ENCODE measurements around the gene GLG1.
"Not testable (repeated sequence)": the region's sequence is repeated elsewhere in the genome, so short reads cannot be mapped to it uniquely, and the experiment has no call there.

The GLG1 gene

GRCh38 chr16:74468807-74469525, 137.9 kb downstream of the GLG1 start:
- no peak for DNase-seq

DNA sequence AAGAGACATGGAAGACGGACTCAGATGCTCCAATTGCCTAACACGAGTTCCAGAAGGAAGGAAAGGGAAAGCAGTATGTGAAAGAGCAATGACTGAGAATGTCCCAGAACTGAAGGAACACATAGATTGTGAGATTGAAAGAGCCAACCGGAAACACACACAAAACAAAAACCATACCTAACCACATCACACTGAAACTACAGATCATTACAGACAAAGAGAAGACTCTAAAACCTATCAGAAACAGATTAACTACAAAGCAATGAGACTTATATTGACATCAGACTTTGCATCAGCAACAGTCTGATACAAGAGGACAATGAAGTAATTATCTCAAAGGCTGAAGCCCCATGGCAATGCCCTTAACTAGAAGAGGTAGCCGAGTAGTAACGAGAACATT, 140.0 kb downstream of the GLG1 start:
- no peak for DNase-seq

GRCh38 chr16:74465851-74466685, 140.8 kb downstream of the GLG1 start:
- no peak for DNase-seq

- no peak for DNase-seq
Measured at GRCh38 chr16:74465281-74465680, 141.6 kb downstream of the GLG1 start.

DNA sequence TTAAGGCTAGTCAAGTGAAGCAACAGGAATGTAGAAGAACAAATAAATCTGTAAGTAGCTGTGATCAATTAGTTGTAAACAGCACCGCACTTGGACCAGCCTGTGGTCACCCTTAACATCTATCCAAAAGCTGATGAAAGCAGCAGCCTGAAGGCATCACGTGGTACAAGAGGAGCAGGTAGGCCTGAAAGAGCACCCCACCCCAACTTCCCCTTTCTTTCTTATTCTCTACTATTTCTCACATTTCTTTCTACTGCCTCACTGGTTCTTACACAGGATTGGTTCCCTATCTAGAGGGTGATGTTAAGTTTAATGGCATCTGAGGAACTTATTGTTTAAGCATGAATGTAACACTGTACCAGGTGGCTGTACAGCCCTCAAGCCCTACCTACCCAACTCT, 143.0 kb downstream of the GLG1 start:
- no peak for DNase-seq

DNA sequence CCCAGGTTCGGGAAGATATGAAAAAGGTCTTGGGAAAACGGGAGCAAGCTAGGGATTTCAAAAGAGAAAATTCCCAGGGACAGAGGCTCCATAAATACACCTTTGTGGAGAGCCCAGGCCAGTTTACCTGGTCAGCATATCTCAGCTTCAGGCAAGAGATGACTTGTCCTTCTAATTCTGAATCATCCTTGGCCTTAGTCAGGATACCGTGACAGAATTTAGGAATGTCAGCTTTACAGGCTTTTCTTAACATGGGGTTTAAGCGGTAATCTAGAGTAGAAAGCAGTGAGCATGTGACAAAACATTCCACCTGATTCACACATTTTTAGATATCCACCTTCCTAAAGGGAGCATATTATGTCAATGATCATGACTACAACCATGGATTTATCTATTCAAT, 144.6 kb downstream of the GLG1 start:
- DNase-seq, result peak; percentile 14

DNA sequence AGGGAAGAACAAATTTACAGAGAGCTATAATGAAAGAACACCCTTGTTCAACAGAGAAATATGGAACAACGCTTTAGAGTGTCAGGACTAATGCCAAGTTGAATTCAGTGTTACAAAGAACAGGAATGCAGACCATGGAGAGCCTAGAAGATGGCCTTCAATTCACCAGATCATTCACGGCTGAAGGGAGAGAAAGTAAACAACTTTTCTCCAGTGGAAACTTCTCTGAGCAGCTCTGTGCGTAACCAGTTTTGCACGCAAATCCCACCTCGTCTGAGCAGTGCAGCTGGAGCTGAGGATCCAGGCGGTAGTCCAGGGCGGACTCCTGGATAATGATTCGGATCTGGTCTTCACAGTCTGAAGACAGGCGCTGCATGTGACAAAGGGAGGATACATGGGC, 145.1 kb downstream of the GLG1 start:
- DNase-seq, result no peak

DNA sequence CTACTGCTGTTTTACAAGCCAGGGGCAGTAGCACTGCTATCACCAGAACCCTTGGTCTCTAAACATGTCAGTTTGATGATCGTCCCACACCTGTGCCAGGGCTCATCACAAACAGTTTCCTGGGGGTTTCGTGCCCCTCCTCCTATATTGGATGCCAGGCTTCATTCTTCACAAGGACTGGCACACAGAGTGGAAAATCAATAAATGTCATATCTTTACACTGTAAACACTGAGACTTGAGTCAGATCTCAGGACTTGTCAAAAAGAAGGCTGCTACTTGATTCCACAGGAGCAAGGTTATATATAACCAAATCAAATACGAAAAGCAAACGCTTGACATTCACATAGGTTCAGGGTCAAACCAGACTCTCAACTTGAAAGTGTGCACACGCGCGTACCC, 146.4 kb downstream of the GLG1 start:
- no peak for DNase-seq

- no peak for DNase-seq
Measured at GRCh38 chr16:74456290-74456625, 150.7 kb downstream of the GLG1 start.

- DNase-seq, result no peak
Measured at GRCh38 chr16:74455619-74456289, 151.2 kb downstream of the GLG1 start.

DNA sequence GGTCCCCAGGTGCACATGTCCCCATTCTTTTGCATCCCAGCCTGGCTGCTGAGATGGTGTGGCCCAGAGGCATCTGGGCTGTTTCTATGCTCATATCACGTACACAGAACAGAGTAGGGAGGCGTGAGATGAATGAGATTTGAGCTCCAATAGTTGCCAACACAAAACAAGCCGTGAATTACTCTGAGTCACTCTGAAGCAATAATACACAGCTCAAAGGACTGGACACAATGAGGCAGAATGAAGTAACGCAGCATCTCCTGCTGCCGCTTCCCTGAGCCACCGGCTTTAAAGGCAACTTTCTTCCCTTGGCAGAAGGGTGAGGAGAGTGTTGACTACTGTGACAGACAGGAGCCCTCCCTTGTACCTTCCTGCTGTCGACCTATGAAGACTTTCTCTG, 151.7 kb downstream of the GLG1 start:
- no peak for DNase-seq

GRCh38 chr16:74451951-74452758, 154.8 kb downstream of the GLG1 start:
- DNase-seq, result peak; percentile 56

- DNase-seq, result no peak
Measured at GRCh38 chr16:74450967-74451760, 155.8 kb downstream of the GLG1 start.

GRCh38 chr16:74450236-74450635, 156.7 kb downstream of the GLG1 start:
- DNase-seq, result no peak

GRCh38 chr16:74449470-74449869, 157.4 kb downstream of the GLG1 start:
- DNase-seq, result peak; percentile 23

- peak; percentile 72 for DNase-seq
Measured at GRCh38 chr16:74448990-74449389, 157.9 kb downstream of the GLG1 start.

DNA sequence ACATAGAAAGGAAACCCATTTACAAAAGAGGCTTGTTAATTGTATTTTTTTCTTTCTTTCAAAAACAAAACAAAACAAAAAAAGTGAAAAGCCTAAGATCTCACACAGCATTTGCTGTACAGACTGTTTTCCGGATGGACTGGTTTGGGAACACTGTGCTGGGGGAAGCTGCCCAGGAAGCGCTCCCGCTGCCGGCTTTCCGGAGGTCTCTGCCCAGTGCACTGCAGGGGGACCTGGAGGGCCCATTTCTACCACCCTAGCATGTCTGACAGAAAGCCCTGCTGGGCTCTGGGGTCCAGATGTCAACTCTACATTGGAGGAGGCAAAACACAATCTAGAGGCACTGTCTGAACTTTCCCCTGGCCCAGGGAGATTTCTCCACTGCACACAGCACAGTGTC, 159.3 kb downstream of the GLG1 start:
- no peak for DNase-seq

DNA sequence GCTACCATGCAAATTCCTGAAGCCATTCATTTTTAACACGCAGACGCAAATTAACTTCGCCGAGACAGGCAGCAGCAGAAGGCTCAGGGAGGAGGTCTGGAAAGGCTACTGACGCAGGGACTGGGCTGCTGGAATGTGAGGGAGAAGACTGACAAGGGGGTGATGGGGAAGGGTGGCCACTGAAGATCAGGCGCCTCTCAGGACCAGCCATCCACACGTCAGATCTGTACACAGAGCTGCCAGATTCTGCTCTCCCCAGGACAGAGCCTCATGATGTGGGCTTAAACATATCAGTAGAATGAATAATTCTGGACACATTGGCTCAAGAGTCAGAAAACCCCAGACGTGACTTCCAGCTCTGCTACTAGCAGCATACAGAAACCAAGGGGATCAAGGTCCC, 160.0 kb downstream of the GLG1 start:
- no peak for DNase-seq

DNA sequence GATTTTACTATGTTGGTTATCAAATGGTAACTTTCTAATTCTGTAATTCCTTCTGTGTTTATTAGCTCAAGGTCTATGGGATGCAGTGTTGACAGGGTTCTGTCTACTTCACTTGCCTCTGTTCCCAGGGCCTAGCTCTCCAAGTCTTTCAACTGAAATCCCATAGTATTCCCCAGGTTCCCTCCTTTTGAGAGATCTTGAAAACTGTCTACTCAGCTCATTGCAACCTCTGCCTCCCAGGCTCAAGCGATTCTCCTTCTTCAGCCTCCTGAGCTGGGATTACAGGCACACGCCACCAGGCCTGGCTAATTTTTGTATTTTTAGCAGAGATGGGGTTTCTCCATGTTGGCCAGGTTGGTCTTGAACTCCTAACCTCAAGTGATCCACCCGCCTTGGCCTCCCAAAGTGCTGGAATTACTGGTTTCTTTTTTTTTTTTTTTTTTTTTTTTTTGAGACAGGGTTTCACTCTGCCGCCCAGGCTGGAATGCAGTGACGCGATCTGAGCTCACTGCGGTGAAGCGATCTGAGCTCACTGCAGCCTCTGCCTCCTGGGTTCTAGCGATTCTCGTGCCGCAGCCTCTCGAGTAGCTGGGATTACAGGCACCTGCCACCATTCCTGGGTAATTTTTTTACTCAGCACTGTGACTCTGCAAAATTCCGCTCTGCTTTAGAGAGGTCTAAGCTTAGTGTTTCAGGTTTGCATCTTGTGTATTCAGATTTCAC, 163.1 kb downstream of the GLG1 start:
- DNase-seq, result not testable (repeated sequence)

- DNase-seq, result no peak
Measured at GRCh38 chr16:74439685-74440084, 167.2 kb downstream of the GLG1 start.

DNA sequence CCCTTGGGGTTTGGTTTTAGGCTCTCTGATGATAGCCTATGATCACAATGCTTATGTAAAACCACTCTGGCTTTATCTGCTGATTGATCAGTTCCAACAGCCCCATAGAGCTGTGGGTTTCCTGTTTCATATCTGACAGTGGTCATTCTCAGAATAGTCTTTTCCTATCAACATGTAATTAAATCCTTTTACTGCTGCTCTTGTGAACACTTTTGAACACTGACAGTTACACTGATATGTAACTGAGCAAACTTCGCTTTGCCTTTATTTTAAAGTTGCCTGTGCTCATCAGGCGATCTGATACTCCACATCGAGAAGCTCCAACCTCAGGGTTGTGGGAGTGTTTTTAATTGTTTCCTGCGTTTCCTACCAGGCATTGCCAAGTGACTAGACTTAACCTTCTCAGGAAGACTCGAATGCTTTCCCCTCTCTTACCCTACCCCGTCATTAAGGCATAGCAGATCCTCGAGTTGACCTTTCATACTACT, 168.4 kb downstream of the GLG1 start:
- DNase-seq, result no peak
